Panc1 (cell line): Measurements from ENCODE around the gene CREB3L1. TPM values are rescaled to one million over a fixed set of nuclear protein-coding genes. Genes with fewer than 3 reads are reported as not detected.

Source experiments
- ATAC-seq: fragments of 200-7000 bp; cut with Tn5 transposase; 2 replicates; pipeline ENCODE4 v1.9.1; 2020; ENCODE audit warnings: mild to moderate bottlenecking, moderate library complexity
- BruUV-seq: library from RNA; stranded (reverse); fragments of 400-500 nt; replicated peaks from 2 replicates; lab custom pipeline; 2021; lab: Mats Ljungman, UMichigan
- CTCF ChIA-PET: fragments of 300-600 bp; sonication (Branson Sonifier 250); formaldehyde crosslinking; loops from one replicate; lab custom pipeline; 2022; ENCODE audit warnings: antibody characterized with exemption; lab: Charles Lee
- POLR2A ChIA-PET: fragments of 300-600 bp; sonication (Branson Sonifier 250); formaldehyde crosslinking; loops from one replicate; lab custom pipeline; 2022; ENCODE audit warnings: antibody characterized with exemption; lab: Charles Lee
- DNase-seq: peaks from one replicate; pipeline ENCODE4 v3.0.0-alpha.2; 2010; ENCODE audit warnings: low read depth, low spot score
- H3K27ac ChIP-seq: 2 replicates; pipeline ENCODE4 v1.5.1; 2011; ENCODE audit warnings: mild to moderate bottlenecking, low read length, inconsistent platforms
- H3K27me3 ChIP-seq: fragments of 200-500 bp; sonication (Bioruptor generic); 2 replicates; pipeline ENCODE4 v1.6.0; 2014; ENCODE audit warnings: low read length, inconsistent platforms; ENCODE audit not compliant: control insufficient read depth, insufficient read depth
- H3K36me3 ChIP-seq: fragments of 200-500 bp; sonication (Bioruptor generic); 2 replicates; pipeline ENCODE4 v1.5.1; 2014; ENCODE audit warnings: inconsistent platforms, mild to moderate bottlenecking, low read length, moderate library complexity; ENCODE audit not compliant: control insufficient read depth, insufficient read depth
- H3K4me1 ChIP-seq: 2 replicates; pipeline ENCODE4 v1.5.1; 2011; ENCODE audit warnings: inconsistent platforms, mild to moderate bottlenecking, low read length, moderate library complexity; ENCODE audit not compliant: control insufficient read depth, insufficient read depth
- H3K4me3 ChIP-seq, 2 experiments: 2 replicates each; pipeline ENCODE4 v1.5.1; 2011 to 2012; ENCODE audit warnings: low read depth in 2 of 2, low read length in 2 of 2, mild to moderate bottlenecking in 2 of 2, inconsistent platforms in 1 of 2, moderate library complexity in 1 of 2
- H3K9me3 ChIP-seq: fragments of 200-500 bp; sonication (Bioruptor generic); 2 replicates; pipeline ENCODE4 v1.5.1; 2014; ENCODE audit warnings: low read depth, mild to moderate bottlenecking, inconsistent platforms, low read length, moderate library complexity; ENCODE audit not compliant: control insufficient read depth, insufficient read depth
- POLR2AphosphoS5 ChIP-seq: IDR thresholded peaks from 2 replicates; pipeline ENCODE4 v1.6.1; 2012; ENCODE audit warnings: mild to moderate bottlenecking, low read depth, low read length, moderate library complexity
- SIN3A ChIP-seq: IDR thresholded peaks from 2 replicates; pipeline ENCODE4 v1.6.1; 2012; ENCODE audit warnings: low read depth, mild to moderate bottlenecking, low read length, moderate library complexity, borderline replicate concordance; ENCODE audit not compliant: insufficient read depth
- TCF7L2 ChIP-seq: IDR thresholded peaks from 2 replicates; pipeline ENCODE4 v1.6.1; 2011; ENCODE audit warnings: mild to moderate bottlenecking, low read depth, low read length, inconsistent platforms
- in situ Hi-C: cut with HindIII; loops from 2 replicates; pipeline ENCODE4 v1.10.0; 2016; ENCODE audit warnings: low sequenced_read_pairs, low pct_unique_long_range_greater_than_20kb
- intact Hi-C: fragments of 100-400 bp; cut with micrococcal nuclease; formaldehyde crosslinking; loops from one replicate; pipeline ENCODE4 v1.10.0; 2022; ENCODE audit not compliant: unreplicated experiment
- total RNA-seq: library from RNA; stranded (reverse); gene quantifications from one replicate; pipeline ENCODE4 v1.2.1, GENCODE V29; 2021; ENCODE audit not compliant: unreplicated experiment
- TF ChIP-seq, protein P1 (sequence below): fragments of 450-650 bp; IDR thresholded peaks from 2 replicates; pipeline ENCODE4 v1.5.1; 2017; ENCODE audit warnings: mild to moderate bottlenecking
- TF ChIP-seq, protein P2 (sequence below), 2 experiments: IDR thresholded peaks; 2 replicates each; pipeline ENCODE4 v1.6.1; 2011 to 2012; ENCODE audit warnings: low read depth in 2 of 2, control low read depth in 1 of 2, low read length in 1 of 2, mild to moderate bottlenecking in 1 of 2, moderate library complexity in 1 of 2; ENCODE audit not compliant: insufficient read depth in 1 of 2

CREB3L1 gene
- total RNA-seq, 1 experiment from 2014 or later = 35.6 TPM

- CTCF ChIA-PET = interaction anchor here (0.7 kb wide), 1 partner anchor 45 kb away, joined by 8 read pairs; no protein-coding TSS in a partner anchor
Observed at GRCh38 chr11:46264976-46265375, 12.5 kb upstream of the CREB3L1 start.

DNA sequence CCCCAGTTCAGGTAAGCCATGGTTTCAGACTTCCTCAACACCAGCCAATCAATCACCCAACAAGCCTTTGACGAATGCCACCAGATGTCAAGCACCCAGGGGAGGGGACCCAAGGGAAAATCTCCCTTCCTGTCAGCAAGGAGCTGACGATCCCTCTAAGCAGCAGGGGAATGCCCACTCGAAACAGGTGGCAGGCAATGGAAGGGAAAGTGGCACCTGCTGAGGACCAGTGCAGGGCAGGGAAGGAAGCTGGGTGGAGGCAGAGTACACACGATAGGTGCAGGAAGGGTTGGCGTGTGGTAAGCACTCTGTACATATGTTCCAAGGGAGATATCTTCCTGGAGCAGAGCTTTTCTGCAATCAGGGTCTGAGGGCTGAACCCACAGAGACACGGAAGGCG, 11.7 kb upstream of the CREB3L1 start:
- TF ChIP-seq, protein P1, sequence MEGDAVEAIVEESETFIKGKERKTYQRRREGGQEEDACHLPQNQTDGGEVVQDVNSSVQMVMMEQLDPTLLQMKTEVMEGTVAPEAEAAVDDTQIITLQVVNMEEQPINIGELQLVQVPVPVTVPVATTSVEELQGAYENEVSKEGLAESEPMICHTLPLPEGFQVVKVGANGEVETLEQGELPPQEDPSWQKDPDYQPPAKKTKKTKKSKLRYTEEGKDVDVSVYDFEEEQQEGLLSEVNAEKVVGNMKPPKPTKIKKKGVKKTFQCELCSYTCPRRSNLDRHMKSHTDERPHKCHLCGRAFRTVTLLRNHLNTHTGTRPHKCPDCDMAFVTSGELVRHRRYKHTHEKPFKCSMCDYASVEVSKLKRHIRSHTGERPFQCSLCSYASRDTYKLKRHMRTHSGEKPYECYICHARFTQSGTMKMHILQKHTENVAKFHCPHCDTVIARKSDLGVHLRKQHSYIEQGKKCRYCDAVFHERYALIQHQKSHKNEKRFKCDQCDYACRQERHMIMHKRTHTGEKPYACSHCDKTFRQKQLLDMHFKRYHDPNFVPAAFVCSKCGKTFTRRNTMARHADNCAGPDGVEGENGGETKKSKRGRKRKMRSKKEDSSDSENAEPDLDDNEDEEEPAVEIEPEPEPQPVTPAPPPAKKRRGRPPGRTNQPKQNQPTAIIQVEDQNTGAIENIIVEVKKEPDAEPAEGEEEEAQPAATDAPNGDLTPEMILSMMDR = no peak
- no peak for TF ChIP-seq POLR2AphosphoS5
- TF ChIP-seq, protein P2, sequence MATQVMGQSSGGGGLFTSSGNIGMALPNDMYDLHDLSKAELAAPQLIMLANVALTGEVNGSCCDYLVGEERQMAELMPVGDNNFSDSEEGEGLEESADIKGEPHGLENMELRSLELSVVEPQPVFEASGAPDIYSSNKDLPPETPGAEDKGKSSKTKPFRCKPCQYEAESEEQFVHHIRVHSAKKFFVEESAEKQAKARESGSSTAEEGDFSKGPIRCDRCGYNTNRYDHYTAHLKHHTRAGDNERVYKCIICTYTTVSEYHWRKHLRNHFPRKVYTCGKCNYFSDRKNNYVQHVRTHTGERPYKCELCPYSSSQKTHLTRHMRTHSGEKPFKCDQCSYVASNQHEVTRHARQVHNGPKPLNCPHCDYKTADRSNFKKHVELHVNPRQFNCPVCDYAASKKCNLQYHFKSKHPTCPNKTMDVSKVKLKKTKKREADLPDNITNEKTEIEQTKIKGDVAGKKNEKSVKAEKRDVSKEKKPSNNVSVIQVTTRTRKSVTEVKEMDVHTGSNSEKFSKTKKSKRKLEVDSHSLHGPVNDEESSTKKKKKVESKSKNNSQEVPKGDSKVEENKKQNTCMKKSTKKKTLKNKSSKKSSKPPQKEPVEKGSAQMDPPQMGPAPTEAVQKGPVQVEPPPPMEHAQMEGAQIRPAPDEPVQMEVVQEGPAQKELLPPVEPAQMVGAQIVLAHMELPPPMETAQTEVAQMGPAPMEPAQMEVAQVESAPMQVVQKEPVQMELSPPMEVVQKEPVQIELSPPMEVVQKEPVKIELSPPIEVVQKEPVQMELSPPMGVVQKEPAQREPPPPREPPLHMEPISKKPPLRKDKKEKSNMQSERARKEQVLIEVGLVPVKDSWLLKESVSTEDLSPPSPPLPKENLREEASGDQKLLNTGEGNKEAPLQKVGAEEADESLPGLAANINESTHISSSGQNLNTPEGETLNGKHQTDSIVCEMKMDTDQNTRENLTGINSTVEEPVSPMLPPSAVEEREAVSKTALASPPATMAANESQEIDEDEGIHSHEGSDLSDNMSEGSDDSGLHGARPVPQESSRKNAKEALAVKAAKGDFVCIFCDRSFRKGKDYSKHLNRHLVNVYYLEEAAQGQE (IDR thresholded peaks at IDR 0.05; ENCODE audit: insufficient read depth in 1 of 2, low read depth in 2 of 2, low read length in 1 of 2) = no peak
- TF ChIP-seq SIN3A = no peak
- no peak for TF ChIP-seq TCF7L2
- in situ Hi-C loops = no loop called here
- POLR2A ChIA-PET = interaction anchor here (0.6 kb wide), 1 partner anchor 22 kb away, joined by 3 read pairs; no protein-coding TSS in a partner anchor
- ATAC-seq (no peak), DNase-seq (no peak)
- H3K4me1 ChIP-seq = peaks cover under 1% of the 10 kb centered on the region; the same call in 1 of the 2 replicates
- intact Hi-C loops = no loop called here
- H3K36me3 ChIP-seq = no peaks in the 10 kb centered on the region
- BruUV-seq = no TSS peak
- H3K4me3 ChIP-seq = no peak overlapping the region
- H3K27me3 ChIP-seq = no peaks in the 10 kb centered on the region; the same call in 1 of the 2 replicates
- no peaks in the 10 kb centered on the region for H3K9me3 ChIP-seq
- CTCF ChIA-PET = no interaction called here
- no peak overlapping the region for H3K27ac ChIP-seq

More at GRCh38 chr11:46264976-46265375, 12.5 kb upstream of the CREB3L1 start:
- Histone ChIP-seq H3K9me3 (no peaks in the 10 kb centered on the region), H3K27ac (no peak overlapping the region), H3K4me3 (no peak overlapping the region), H3K36me3 (no peaks in the 10 kb centered on the region), H3K27me3 (no peaks in the 10 kb centered on the region), H3K4me1 (no peaks in the 10 kb centered on the region)
- TF ChIP-seq TCF7L2 (no peak), POLR2AphosphoS5 (no peak), SIN3A (no peak)
- TF ChIP-seq, protein P1 = no peak
- TF ChIP-seq, protein P2 (IDR thresholded peaks at IDR 0.05; ENCODE audit: insufficient read depth in 1 of 2, low read depth in 2 of 2, low read length in 1 of 2) = no peak
- ATAC-seq (0 out of 2 replicates have a peak, but pooled peaks have one; percentile 53), DNase-seq (no peak)
- in situ Hi-C loops (no loop called here), intact Hi-C loops (no loop called here)
- BruUV-seq = no TSS peak
- POLR2A ChIA-PET = interaction anchor here (0.6 kb wide), 2 partner anchors 21 to 123 kb away, joined by 3 to 5 read pairs; no protein-coding TSS in a partner anchor
